IMR-90 (cell line): ENCODE measurements around the gene ACTN1. TPM values are rescaled to one million over a fixed set of nuclear protein-coding genes. Genes with fewer than 3 reads are reported as not detected.
A peak's percentile ranks its signal among the peaks of the same experiment; 100 is the strongest.

Experiments
- ATAC-seq: fragments of 200-7000 bp; cut with Tn5 transposase; 2 replicates; pipeline ENCODE4 v1.9.1; 2020; ENCODE audit warnings: low read depth, mild to moderate bottlenecking, moderate library complexity
- BruUV-seq: library from RNA; stranded (reverse); fragments of 400-500 nt; replicated peaks from 2 replicates; lab custom pipeline; 2021; lab: Mats Ljungman, UMichigan
- CTCF ChIA-PET: fragments of 300-600 bp; formaldehyde crosslinking; extraction: SDS; loops from one replicate; lab custom pipeline; 2021; ENCODE audit warnings: antibody characterized with exemption; lab: Yijun Ruan, JAX
- POLR2A ChIA-PET: fragments of 300-600 bp; sonication (Branson Sonifier 250); formaldehyde crosslinking; loops from one replicate; lab custom pipeline; 2022; ENCODE audit warnings: antibody characterized with exemption; ENCODE audit not compliant: unreplicated experiment; lab: Charles Lee
- DNase-seq: peaks from one replicate; pipeline ENCODE4 v3.0.0; 2013
- H2AFZ ChIP-seq: replicated peaks from 2 replicates; pipeline ENCODE3; 2013; ENCODE audit warnings: low read length, mild to moderate bottlenecking; ENCODE audit not compliant: poor library complexity
- H2AK5ac ChIP-seq: 2 replicates; pipeline ENCODE4 v1.6.1; 2013; ENCODE audit warnings: low read depth, low read length, inconsistent platforms
- H2AK9ac ChIP-seq: replicated peaks from 2 replicates; pipeline ENCODE3; 2013; ENCODE audit warnings: mild to moderate bottlenecking, low read depth, low read length, moderate library complexity; ENCODE audit not compliant: poor library complexity
- H2BK120ac ChIP-seq: 2 replicates; pipeline ENCODE4 v1.6.1; 2013; ENCODE audit warnings: low read depth, low read length, inconsistent platforms
- H2BK15ac ChIP-seq: 3 replicates; pipeline ENCODE4 v1.6.1; 2013; ENCODE audit warnings: low read depth, low read length, inconsistent platforms
- H2BK20ac ChIP-seq: 2 replicates; pipeline ENCODE4 v1.6.1; 2013; ENCODE audit warnings: low read depth, mild to moderate bottlenecking, inconsistent platforms, low read length, moderate library complexity
- H2BK5ac ChIP-seq: 2 replicates; pipeline ENCODE4 v1.6.1; 2013; ENCODE audit warnings: mild to moderate bottlenecking, low read depth, low read length, inconsistent platforms; ENCODE audit not compliant: poor library complexity, severe bottlenecking
- H3K14ac ChIP-seq: replicated peaks from 2 replicates; pipeline ENCODE4 v1.6.1; 2013; ENCODE audit warnings: low read depth, low read length, inconsistent platforms
- H3K18ac ChIP-seq: 2 replicates; pipeline ENCODE4 v1.6.1; 2013; ENCODE audit warnings: low read depth, low read length, control low read depth
- H3K23ac ChIP-seq: 2 replicates; pipeline ENCODE4 v1.6.1; 2013; ENCODE audit warnings: low read depth, low read length, inconsistent platforms
- H3K27ac ChIP-seq: 2 replicates; pipeline ENCODE4 v1.5.1; 2013; ENCODE audit warnings: mild to moderate bottlenecking, control low read depth, low read length; ENCODE audit not compliant: insufficient read depth
- H3K27me3 ChIP-seq: 2 replicates; pipeline ENCODE4 v1.6.1; 2013; ENCODE audit warnings: low read length; ENCODE audit not compliant: control insufficient read depth, insufficient read depth
- H3K36me3 ChIP-seq: 2 replicates; pipeline ENCODE4 v1.6.1; 2013; ENCODE audit warnings: low read length, mixed read lengths; ENCODE audit not compliant: control insufficient read depth, insufficient read depth
- H3K4ac ChIP-seq: 2 replicates; pipeline ENCODE4 v1.6.1; 2013; ENCODE audit warnings: low read depth, low read length, inconsistent platforms
- H3K4me1 ChIP-seq: 2 replicates; pipeline ENCODE4 v1.6.1; 2013; ENCODE audit warnings: low read length, mixed read lengths; ENCODE audit not compliant: control insufficient read depth, insufficient read depth
- H3K4me2 ChIP-seq: 2 replicates; pipeline ENCODE4 v1.6.1; 2013; ENCODE audit warnings: low read depth, mild to moderate bottlenecking, control low read depth, low read length, moderate library complexity
- H3K4me3 ChIP-seq: 2 replicates; pipeline ENCODE4 v1.5.1; 2013; ENCODE audit warnings: low read depth, mild to moderate bottlenecking, control low read depth, low read length, moderate library complexity; ENCODE audit not compliant: insufficient read depth
- H3K56ac ChIP-seq: 2 replicates; pipeline ENCODE4 v1.6.1; 2013; ENCODE audit warnings: low read length, inconsistent platforms; ENCODE audit not compliant: insufficient read depth; ENCODE audit errors: extremely low read depth
- H3K79me1 ChIP-seq, 2 experiments: 2 replicates each; pipeline ENCODE4 v1.6.1; 2013; ENCODE audit warnings: low read length in 2 of 2, inconsistent platforms in 1 of 2, low read depth in 1 of 2
- H3K9ac ChIP-seq: 2 replicates; pipeline ENCODE4 v1.6.1; 2013; ENCODE audit warnings: low read depth, low read length, control low read depth
- H3K9me1 ChIP-seq: 2 replicates; pipeline ENCODE4 v1.6.1; 2013; ENCODE audit warnings: low read length, inconsistent platforms; ENCODE audit not compliant: insufficient read depth
- H3K9me3 ChIP-seq: 2 replicates; pipeline ENCODE4 v1.6.1; 2013; ENCODE audit warnings: low read length; ENCODE audit not compliant: control insufficient read depth, insufficient read depth
- H4K20me1 ChIP-seq: 2 replicates; pipeline ENCODE4 v1.6.1; 2013; ENCODE audit warnings: low read length, inconsistent platforms; ENCODE audit not compliant: insufficient read depth
- H4K5ac ChIP-seq: 2 replicates; pipeline ENCODE4 v1.6.1; 2013; ENCODE audit warnings: mild to moderate bottlenecking, low read depth, low read length, control low read depth
- H4K8ac ChIP-seq, 2 experiments: 2 replicates each; pipeline ENCODE4 v1.6.1; 2013; ENCODE audit warnings: low read depth in 2 of 2, low read length in 2 of 2, control low read depth in 1 of 2, inconsistent platforms in 1 of 2
- H4K91ac ChIP-seq: 2 replicates; pipeline ENCODE4 v1.6.1; 2013; ENCODE audit warnings: low read depth, low read length, inconsistent platforms; ENCODE audit not compliant: insufficient read depth
- CHD1 ChIP-seq: IDR thresholded peaks from 2 replicates; pipeline ENCODE4 v1.6.1; 2012; ENCODE audit warnings: low read depth, low read length, improper control_type of control experiment
- CTCF ChIP-seq: conservative IDR thresholded peaks from 2 replicates; pipeline ENCODE4 v1.5.1; 2012; ENCODE audit warnings: mild to moderate bottlenecking, low read depth, low read length, improper control_type of control experiment
- FOS ChIP-seq: fragments of 150-350 bp; IDR thresholded peaks from 2 replicates; pipeline ENCODE4 v1.6.1; 2016; ENCODE audit warnings: low read depth, low read length
- MXI1 ChIP-seq: IDR thresholded peaks from 2 replicates; pipeline ENCODE4 v1.6.1; 2012; ENCODE audit warnings: low read depth, mild to moderate bottlenecking, low read length, moderate library complexity, borderline replicate concordance
- POLR2A ChIP-seq: IDR thresholded peaks from 2 replicates; pipeline ENCODE4 v1.6.1; 2012; ENCODE audit warnings: mild to moderate bottlenecking, low read depth, low read length
- RFX5 ChIP-seq: IDR thresholded peaks from 2 replicates; pipeline ENCODE4 v1.8.0; 2012; ENCODE audit warnings: low read depth, mild to moderate bottlenecking, low read length, moderate library complexity
- WGBS, 2 experiments: methylation state at CpG; one replicate each; pipeline versions ENCODE4 v1.1.5 to v1.1.7; 2013; ENCODE audit warnings: missing lambda C conversion rate in 2 of 2; ENCODE audit not compliant: insufficient read length in 1 of 2; ENCODE audit errors: extremely low coverage in 2 of 2; 5-methylcytosine and 5-hydroxymethylcytosine counted together
- dilution Hi-C: fragments of 300-500 bp; cut with HindIII; formaldehyde crosslinking; loops from one replicate; pipeline ENCODE4 v1.14.3; 2018; ENCODE audit warnings: low sequenced_read_pairs; ENCODE audit not compliant: unreplicated experiment
- in situ Hi-C: fragments of 300-500 bp; cut with MboI; formaldehyde crosslinking; loops from 3 replicates; pipeline ENCODE4 v1.14.3; 2019; ENCODE audit warnings: low sequenced_read_pairs, inconsistent platforms, mixed read lengths
- intact Hi-C: fragments of 100-400 bp; cut with micrococcal nuclease; formaldehyde crosslinking; loops from 2 replicates; pipeline ENCODE4 v1.10.0; 2022
- polyA plus RNA-seq, 3 experiments: library from polyadenylated mRNA; depleted of rRNA; stranded (reverse); fragments of >200 nt; gene quantifications; 2 replicates each; pipeline ENCODE4 v1.2.3, GENCODE V29; 2012; ENCODE audit warnings: low replicate concordance in 1 of 3
- total RNA-seq: library from RNA; depleted of rRNA; stranded (reverse); fragments of >200 nt; gene quantifications from 2 replicates; pipeline ENCODE4 v1.2.3, GENCODE V29; 2012

The ACTN1 gene
- total and polyA plus RNA-seq, 2 of the 4 experiments (the other 2 are of a cell fraction) = 684 to 766 TPM

DNA sequence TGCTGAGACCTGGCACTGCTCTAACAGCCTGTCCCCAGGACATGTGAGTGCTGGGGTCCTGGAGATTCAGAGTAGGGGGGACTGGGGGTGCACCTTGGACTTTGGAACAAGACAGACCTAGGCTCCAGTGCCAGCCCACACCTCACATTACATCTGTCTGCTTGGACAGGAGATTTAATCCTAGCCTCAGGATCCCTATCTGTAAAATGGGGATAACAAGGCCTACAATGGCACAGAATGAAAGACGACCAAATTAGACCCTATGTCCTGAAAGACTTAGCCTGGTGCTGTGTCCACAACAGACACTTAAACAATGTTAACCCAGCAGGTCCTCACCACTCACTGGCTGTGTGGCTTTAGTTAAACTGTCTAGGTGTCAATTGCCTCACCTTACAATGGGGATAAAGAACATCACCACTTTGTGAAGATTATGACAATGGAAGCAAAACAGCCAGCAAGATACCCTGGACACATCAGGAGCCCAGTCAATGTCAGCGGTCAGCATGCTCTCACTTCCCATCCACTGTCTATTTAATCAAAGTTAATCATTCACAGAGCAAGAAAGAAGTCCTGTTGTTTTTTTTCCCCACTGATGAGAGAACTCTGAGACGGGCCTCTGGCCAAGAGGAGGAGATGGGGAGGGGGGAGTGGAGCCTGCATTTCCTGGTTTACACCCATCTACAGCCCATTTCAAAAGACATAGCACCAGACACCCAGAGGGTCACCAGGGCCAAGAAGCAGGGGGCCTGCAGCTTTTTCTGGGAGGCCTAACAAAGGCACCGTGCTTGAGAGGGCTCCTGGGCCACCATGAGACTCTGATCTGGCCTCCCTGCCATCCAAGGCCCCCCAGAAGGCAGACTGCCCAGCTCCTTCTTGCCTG lies 40.6 kb downstream of the ACTN1 start (continued):
- TF ChIP-seq FOS = no peak
- TF ChIP-seq RFX5 = no peak
- no peak; the same call in 1 of the 2 replicates for TF ChIP-seq POLR2A

- peak overlapping the region; percentile 77 for H3K4ac ChIP-seq
- no peaks in the 10 kb centered on the region for H3K27me3 ChIP-seq
- peak overlapping the region; percentile 12; the same call in 1 of the 2 replicates for H3K9ac ChIP-seq
- 0 out of 3 replicates have a peak overlapping the region, but pooled peaks have one; percentile 10 for H2BK15ac ChIP-seq
- in situ Hi-C loops (no loop called here), intact Hi-C loops (no loop called here), dilution Hi-C loops (no loop called here)
- WGBS, 2 experiments = 63% methylated on average over 3 of the region's 11 CpGs; no CpG with 5 or more reads in 1 of the 2 experiments
- CTCF ChIA-PET = no interaction called here
- H3K4me2 ChIP-seq = peak overlapping the region; percentile 2; the same call in 1 of the 2 replicates
- no peak overlapping the region for H3K18ac ChIP-seq
- H2AFZ ChIP-seq = no peak overlapping the region
- TF ChIP-seq MXI1 (no peak), CHD1 (no peak), CTCF (0 out of 2 replicates have a peak, but pooled peaks have one; percentile 8)
- no peak overlapping the region for H3K56ac ChIP-seq
- no peak overlapping the region for H2BK120ac ChIP-seq
- H4K91ac ChIP-seq = no peak overlapping the region
- H3K4me1 ChIP-seq = peaks cover 59% of the 10 kb centered on the region
- H3K23ac ChIP-seq = peak overlapping the region; percentile 92; the same call in 1 of the 2 replicates
- POLR2A ChIA-PET = no interaction called here
- no peaks in the 10 kb centered on the region for H3K9me3 ChIP-seq
- peak overlapping the region; percentile 79; the same call in 1 of the 2 replicates for H3K14ac ChIP-seq
- H3K36me3 ChIP-seq = peaks cover 30% of the 10 kb centered on the region
- H2BK20ac ChIP-seq = no peak overlapping the region
- peaks cover 52% of the 10 kb centered on the region for H3K9me1 ChIP-seq
- H3K27ac ChIP-seq = peak overlapping the region; percentile 85; the same call in 1 of the 2 replicates
- peaks cover 0 to 72% of the 10 kb centered on the region in 2 experiments; a peak in 2 of 4 replicates for H3K79me1 ChIP-seq
- BruUV-seq = no TSS peak
- no peak overlapping the region for H3K4me3 ChIP-seq
- no peak overlapping the region for H4K5ac ChIP-seq
- no peak overlapping the region for H2AK9ac ChIP-seq
- ATAC-seq (no peak), DNase-seq (no peak)
- peak overlapping the region in 1 of 2 experiments; percentile 35; a peak in 1 of 4 replicates for H4K8ac ChIP-seq
- peak overlapping the region; percentile 67; the same call in 1 of the 2 replicates for H2AK5ac ChIP-seq
- peaks cover 100% of the 10 kb centered on the region for H4K20me1 ChIP-seq
- peak overlapping the region; percentile 91 for H2BK5ac ChIP-seq
These were observed 41.4 kb downstream of the ACTN1 start for GRCh38 chr14:68937471-68938270.
